ENCODE results near the gene PRC1. TPM values are rescaled to one million over a fixed set of nuclear protein-coding genes. Genes with fewer than 3 reads are reported as not detected.

Gene PRC1
- total and polyA plus RNA-seq, 2 of the 13 experiments (the other 11 are each of a cell fraction or from before 2014, with no cell fraction given) = 137 to 162 TPM

DNA sequence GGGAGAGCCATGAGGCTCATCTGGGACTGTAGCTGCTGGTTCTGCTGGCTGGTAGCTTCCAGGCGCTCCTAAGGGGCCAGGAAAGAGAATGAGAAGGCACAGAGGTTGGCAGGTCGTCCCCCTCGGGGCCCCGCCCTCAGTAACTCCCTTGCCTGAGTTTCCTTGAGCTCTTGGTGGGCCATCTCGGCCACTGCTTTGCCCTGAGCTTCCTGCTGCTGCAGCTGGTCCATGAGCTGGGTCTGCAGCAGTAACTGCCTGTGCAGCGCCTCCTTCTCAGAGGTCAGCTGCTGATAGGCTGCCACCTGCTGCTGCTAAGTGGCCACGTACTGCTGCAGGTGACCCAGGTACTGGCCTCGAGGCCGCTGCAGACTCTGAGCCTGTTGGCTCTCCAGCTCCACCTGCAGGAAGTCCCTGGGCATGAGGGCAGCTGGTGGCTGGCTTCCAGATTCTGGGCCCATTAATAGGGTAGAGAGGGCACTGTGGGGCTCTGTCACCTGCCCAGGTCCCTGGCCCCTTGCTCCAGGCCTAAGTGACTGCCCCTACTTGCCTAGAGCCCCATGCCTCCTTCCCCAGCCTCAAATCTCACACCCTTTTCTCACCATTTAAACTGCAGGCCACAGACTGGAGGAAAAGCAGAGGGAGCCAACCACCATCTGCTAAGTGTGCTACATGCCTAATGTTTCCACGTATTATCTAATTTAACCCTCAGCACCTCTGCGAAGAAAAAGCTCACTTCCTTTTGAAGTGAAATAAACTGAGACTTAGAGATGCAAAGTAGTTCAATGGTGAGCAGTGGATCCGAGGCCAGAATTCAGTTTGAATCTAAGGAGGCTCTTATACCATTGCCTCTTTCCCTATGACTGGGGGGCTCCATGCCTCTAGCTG is 38.8 kb upstream of the PRC1 start (continued):
- TF ChIP-seq, protein P1, sequence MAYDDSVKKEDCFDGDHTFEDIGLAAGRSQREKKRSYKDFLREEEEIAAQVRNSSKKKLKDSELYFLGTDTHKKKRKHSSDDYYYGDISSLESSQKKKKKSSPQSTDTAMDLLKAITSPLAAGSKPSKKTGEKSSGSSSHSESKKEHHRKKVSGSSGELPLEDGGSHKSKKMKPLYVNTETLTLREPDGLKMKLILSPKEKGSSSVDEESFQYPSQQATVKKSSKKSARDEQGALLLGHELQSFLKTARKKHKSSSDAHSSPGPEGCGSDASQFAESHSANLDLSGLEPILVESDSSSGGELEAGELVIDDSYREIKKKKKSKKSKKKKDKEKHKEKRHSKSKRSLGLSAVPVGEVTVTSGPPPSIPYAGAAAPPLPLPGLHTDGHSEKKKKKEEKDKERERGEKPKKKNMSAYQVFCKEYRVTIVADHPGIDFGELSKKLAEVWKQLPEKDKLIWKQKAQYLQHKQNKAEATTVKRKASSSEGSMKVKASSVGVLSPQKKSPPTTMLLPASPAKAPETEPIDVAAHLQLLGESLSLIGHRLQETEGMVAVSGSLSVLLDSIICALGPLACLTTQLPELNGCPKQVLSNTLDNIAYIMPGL (CRISPR knock-in tag; IDR thresholded peaks at IDR 0.05; ENCODE audit: borderline replicate concordance in 1 of 2, low read depth in 1 of 2) = peak; percentile 91 to 94
- no peak for TF ChIP-seq THYN1 (CRISPR knock-in tag; IDR thresholded peaks at IDR 0.05; ENCODE audit: borderline replicate concordance, low read depth)
- no peak for TF ChIP-seq ZNF7 (CRISPR knock-in tag; IDR thresholded peaks at IDR 0.05)
- TF ChIP-seq ZNF605 (CRISPR knock-in tag; IDR thresholded peaks at IDR 0.05) = 0 out of 2 replicates have a peak, but pooled peaks have one; percentile 33
- TF ChIP-seq FOXA3 (CRISPR knock-in tag; IDR thresholded peaks at IDR 0.05) = no peak
- TF ChIP-seq TAF1 (CRISPR knock-in tag; IDR thresholded peaks at IDR 0.05) = no peak
- no peak for TF ChIP-seq KAT7 (CRISPR knock-in tag; IDR thresholded peaks at IDR 0.05; ENCODE audit: borderline replicate concordance)
- no peak for TF ChIP-seq PCBP1 (IDR thresholded peaks at IDR 0.05; ENCODE audit: borderline replicate concordance, low read depth, low read length)
- TF ChIP-seq ZMYM4 (CRISPR knock-in tag; IDR thresholded peaks at IDR 0.05) = peak; percentile 68
- TF ChIP-seq, protein P2, sequence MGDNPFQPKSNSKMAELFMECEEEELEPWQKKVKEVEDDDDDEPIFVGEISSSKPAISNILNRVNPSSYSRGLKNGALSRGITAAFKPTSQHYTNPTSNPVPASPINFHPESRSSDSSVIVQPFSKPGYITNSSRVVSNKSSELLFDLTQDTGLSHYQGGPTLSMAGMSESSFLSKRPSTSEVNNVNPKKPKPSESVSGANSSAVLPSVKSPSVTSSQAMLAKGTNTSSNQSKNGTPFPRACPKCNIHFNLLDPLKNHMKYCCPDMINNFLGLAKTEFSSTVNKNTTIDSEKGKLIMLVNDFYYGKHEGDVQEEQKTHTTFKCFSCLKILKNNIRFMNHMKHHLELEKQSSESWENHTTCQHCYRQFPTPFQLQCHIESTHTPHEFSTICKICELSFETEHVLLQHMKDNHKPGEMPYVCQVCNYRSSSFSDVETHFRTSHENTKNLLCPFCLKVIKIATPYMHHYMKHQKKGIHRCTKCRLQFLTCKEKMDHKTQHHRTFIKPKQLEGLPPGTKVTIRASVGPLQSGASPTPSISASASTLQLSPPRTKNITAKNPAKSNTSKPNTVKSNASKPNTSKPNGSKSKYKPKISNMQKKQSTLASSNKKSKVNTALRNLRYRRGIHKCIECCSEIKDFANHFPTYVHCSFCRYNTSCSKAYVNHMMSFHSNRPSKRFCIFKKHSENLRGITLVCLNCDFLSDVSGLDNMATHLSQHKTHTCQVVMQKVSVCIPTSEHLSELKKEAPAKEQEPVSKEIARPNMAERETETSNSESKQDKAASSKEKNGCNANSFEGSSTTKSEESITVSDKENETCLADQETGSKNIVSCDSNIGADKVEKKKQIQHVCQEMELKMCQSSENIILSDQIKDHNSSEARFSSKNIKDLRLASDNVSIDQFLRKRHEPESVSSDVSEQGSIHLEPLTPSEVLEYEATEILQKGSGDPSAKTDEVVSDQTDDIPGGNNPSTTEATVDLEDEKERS (CRISPR knock-in tag; IDR thresholded peaks at IDR 0.05) = no peak
- TF ChIP-seq, protein P3, sequence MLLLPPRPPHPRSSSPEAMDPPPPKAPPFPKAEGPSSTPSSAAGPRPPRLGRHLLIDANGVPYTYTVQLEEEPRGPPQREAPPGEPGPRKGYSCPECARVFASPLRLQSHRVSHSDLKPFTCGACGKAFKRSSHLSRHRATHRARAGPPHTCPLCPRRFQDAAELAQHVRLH (CRISPR knock-in tag; IDR thresholded peaks at IDR 0.05; ENCODE audit: borderline replicate concordance, low read depth) = peak; percentile 49; the same call in 1 of the 2 replicates
- TF ChIP-seq ZKSCAN5 (CRISPR knock-in tag; IDR thresholded peaks at IDR 0.05) = no peak
- TF ChIP-seq, protein P4, sequence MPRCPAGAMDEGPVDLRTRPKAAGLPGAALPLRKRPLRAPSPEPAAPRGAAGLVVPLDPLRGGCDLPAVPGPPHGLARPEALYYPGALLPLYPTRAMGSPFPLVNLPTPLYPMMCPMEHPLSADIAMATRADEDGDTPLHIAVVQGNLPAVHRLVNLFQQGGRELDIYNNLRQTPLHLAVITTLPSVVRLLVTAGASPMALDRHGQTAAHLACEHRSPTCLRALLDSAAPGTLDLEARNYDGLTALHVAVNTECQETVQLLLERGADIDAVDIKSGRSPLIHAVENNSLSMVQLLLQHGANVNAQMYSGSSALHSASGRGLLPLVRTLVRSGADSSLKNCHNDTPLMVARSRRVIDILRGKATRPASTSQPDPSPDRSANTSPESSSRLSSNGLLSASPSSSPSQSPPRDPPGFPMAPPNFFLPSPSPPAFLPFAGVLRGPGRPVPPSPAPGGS (CRISPR knock-in tag; IDR thresholded peaks at IDR 0.05) = no peak
- no peak for TF ChIP-seq DNMT1 (CRISPR knock-in tag; IDR thresholded peaks at IDR 0.05)
- 0 out of 2 replicates have a peak, but pooled peaks have one; percentile 44 for TF ChIP-seq PHF8 (CRISPR knock-in tag; IDR thresholded peaks at IDR 0.05)
- TF ChIP-seq, protein P5, sequence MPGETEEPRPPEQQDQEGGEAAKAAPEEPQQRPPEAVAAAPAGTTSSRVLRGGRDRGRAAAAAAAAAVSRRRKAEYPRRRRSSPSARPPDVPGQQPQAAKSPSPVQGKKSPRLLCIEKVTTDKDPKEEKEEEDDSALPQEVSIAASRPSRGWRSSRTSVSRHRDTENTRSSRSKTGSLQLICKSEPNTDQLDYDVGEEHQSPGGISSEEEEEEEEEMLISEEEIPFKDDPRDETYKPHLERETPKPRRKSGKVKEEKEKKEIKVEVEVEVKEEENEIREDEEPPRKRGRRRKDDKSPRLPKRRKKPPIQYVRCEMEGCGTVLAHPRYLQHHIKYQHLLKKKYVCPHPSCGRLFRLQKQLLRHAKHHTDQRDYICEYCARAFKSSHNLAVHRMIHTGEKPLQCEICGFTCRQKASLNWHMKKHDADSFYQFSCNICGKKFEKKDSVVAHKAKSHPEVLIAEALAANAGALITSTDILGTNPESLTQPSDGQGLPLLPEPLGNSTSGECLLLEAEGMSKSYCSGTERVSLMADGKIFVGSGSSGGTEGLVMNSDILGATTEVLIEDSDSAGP (CRISPR knock-in tag; IDR thresholded peaks at IDR 0.05; ENCODE audit: borderline replicate concordance) = peak; percentile 44; the same call in 1 of the 2 replicates
- TF ChIP-seq, protein P6, sequence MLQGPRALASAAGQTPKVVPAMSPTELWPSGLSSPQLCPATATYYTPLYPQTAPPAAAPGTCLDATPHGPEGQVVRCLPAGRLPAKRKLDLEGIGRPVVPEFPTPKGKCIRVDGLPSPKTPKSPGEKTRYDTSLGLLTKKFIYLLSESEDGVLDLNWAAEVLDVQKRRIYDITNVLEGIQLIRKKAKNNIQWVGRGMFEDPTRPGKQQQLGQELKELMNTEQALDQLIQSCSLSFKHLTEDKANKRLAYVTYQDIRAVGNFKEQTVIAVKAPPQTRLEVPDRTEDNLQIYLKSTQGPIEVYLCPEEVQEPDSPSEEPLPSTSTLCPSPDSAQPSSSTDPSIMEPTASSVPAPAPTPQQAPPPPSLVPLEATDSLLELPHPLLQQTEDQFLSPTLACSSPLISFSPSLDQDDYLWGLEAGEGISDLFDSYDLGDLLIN (CRISPR knock-in tag; IDR thresholded peaks at IDR 0.05; ENCODE audit: borderline replicate concordance) = no peak
- peak; percentile 53; the same call in 1 of the 2 replicates for TF ChIP-seq ZNF772 (CRISPR knock-in tag; IDR thresholded peaks at IDR 0.05)

Data from HepG2 (cell line).